HG02938 (cell line): Measurements from ENCODE around the gene KRT77.
"Not testable (repeated sequence)": the region's sequence is repeated elsewhere in the genome, so short reads cannot be mapped to it uniquely, and the experiment has no call there.

Experiments used
- ATAC-seq: cut with Tn5 transposase; IDR thresholded peaks from one replicate; pipeline ENCODE4 v1.9.1; 2021; ENCODE audit warnings: mild to moderate bottlenecking, moderate library complexity; ENCODE audit not compliant: unreplicated experiment

Gene KRT77

GRCh38 chr12:52679875-52680274 lies 23.4 kb downstream of the KRT77 start:
- no peak for ATAC-seq

- ATAC-seq: no peak
Measured at GRCh38 chr12:52677671-52678070, 25.7 kb downstream of the KRT77 start.

GRCh38 chr12:52677126-52677525 lies 26.2 kb downstream of the KRT77 start:
- no peak for ATAC-seq

GRCh38 chr12:52676163-52676562 lies 27.2 kb downstream of the KRT77 start:
- no peak for ATAC-seq

GRCh38 chr12:52675301-52675701 lies 28.0 kb downstream of the KRT77 start:
- ATAC-seq: no peak

- ATAC-seq: no peak
Measured at GRCh38 chr12:52674433-52674775, 28.9 kb downstream of the KRT77 start.

- no peak for ATAC-seq
Measured at GRCh38 chr12:52673713-52674432, 29.5 kb downstream of the KRT77 start.

GRCh38 chr12:52673217-52673616 lies 30.1 kb downstream of the KRT77 start:
- no peak for ATAC-seq

GRCh38 chr12:52672321-52672933 lies 30.9 kb downstream of the KRT77 start:
- ATAC-seq: no peak

GRCh38 chr12:52670961-52671360 lies 32.4 kb downstream of the KRT77 start:
- ATAC-seq: no peak

- ATAC-seq: no peak
Measured at GRCh38 chr12:52670506-52670905, 32.8 kb downstream of the KRT77 start.

GRCh38 chr12:52669941-52670340 lies 33.4 kb downstream of the KRT77 start:
- ATAC-seq: not testable (repeated sequence)

- ATAC-seq: no peak
Measured at GRCh38 chr12:52669426-52669825, 33.9 kb downstream of the KRT77 start.

GRCh38 chr12:52667931-52668330 lies 35.4 kb downstream of the KRT77 start:
- ATAC-seq: no peak

- no peak for ATAC-seq
Measured at GRCh38 chr12:52667509-52667908, 35.8 kb downstream of the KRT77 start.

- no peak for ATAC-seq
Measured at GRCh38 chr12:52666471-52666870, 36.9 kb downstream of the KRT77 start.

GRCh38 chr12:52663420-52663819 lies 39.9 kb downstream of the KRT77 start:
- no peak for ATAC-seq

GRCh38 chr12:52662918-52663229 lies 40.5 kb downstream of the KRT77 start:
- no peak for ATAC-seq

- ATAC-seq: no peak
Measured at GRCh38 chr12:52662093-52662917, 41.0 kb downstream of the KRT77 start.

- ATAC-seq: no peak
Measured at GRCh38 chr12:52661668-52662067, 41.7 kb downstream of the KRT77 start.

GRCh38 chr12:52660934-52661499 lies 42.3 kb downstream of the KRT77 start:
- no peak for ATAC-seq

GRCh38 chr12:52659951-52660350 lies 43.4 kb downstream of the KRT77 start:
- no peak for ATAC-seq
